ENCODE measurements around the gene PEAK3. TPM values are rescaled to one million over a fixed set of nuclear protein-coding genes. Genes with fewer than 3 reads are reported as not detected.

PEAK3 gene
- total RNA-seq, 4 donors from 2014 or later, result 0.27 to 1.6 (median 0.59) TPM

GRCh38 chr19:2274931-2275535 is 6.9 kb downstream of the PEAK3 start:
- Histone ChIP-seq H3K27ac (peak overlapping the region in 1 of 3 donors; percentile 23), H3K27me3 (no peaks in the 10 kb centered on the region), H3K4me3 (replicated peaks in 1 of 3) (no peak overlapping the region), H3K9me3 (no peaks in the 10 kb centered on the region), H3K36me3 (peaks cover 13 to 20% of the 10 kb centered on the region in 2 donors), H3K4me1 (peaks cover 11 to 41% of the 10 kb centered on the region in 2 donors)
- intact Hi-C loops (cut with DNase I), result loop anchor here (5.0 kb wide), 1 partner anchor 113 kb away; the partner anchor contains the start of gene DOT1L
- no peak for TF ChIP-seq POLR2A (IDR thresholded peaks at IDR 0.05)
- TF ChIP-seq CTCF (IDR thresholded peaks at IDR 0.05), result peak in 4 of 6 experiments; percentile 42 to 55 (median 46)
- DNase-seq, result peak; percentile 65 to 69
- WGBS, 2 donors, result 58 to 61% methylated on average over 12 to 15 of the region's 16 CpGs

- Histone ChIP-seq H3K27ac (peak overlapping the region in 2 of 3 donors; percentile 16 to 70), H3K36me3 (peaks cover 13 to 24% of the 10 kb centered on the region in 2 donors), H3K27me3 (no peaks in the 10 kb centered on the region), H3K4me3 (replicated peaks in 1 of 3) (no peak overlapping the region), H3K4me1 (peaks cover 11 to 41% of the 10 kb centered on the region in 2 donors), H3K9me3 (no peaks in the 10 kb centered on the region)
- WGBS, 2 donors, result 87 to 90% methylated on average over 9 of the region's 9 CpGs
- TF ChIP-seq POLR2A (IDR thresholded peaks at IDR 0.05), result no peak
- intact Hi-C loops (cut with DNase I), result loop anchor here (5.0 kb wide), 1 partner anchor 112 kb away; the partner anchor contains the start of gene DOT1L
- no peak for DNase-seq
These were observed 7.7 kb downstream of the PEAK3 start for GRCh38 chr19:2274185-2274711.

- H3K4me1 ChIP-seq, result peaks cover 12 to 41% of the 10 kb centered on the region in 2 donors
- peak overlapping the region; percentile 16 to 70 (median 60) for H3K27ac ChIP-seq
- peak; percentile 64 to 69 for DNase-seq
- H3K36me3 ChIP-seq, result peaks cover 13 to 24% of the 10 kb centered on the region in 2 donors
- intact Hi-C loops (cut with DNase I), result loop anchor here (5.0 kb wide), 1 partner anchor 111 kb away; the partner anchor contains the start of gene DOT1L
- WGBS, 2 donors, result 14 to 20% methylated on average over 14 to 40 of the region's 45 CpGs
- no peak overlapping the region for H3K4me3 ChIP-seq (replicated peaks in 1 of 3)
- TF ChIP-seq CTCF (IDR thresholded peaks at IDR 0.05) (peak; percentile 76 to 99 (median 92)), POLR2A (IDR thresholded peaks at IDR 0.05) (no peak)
- H3K9me3 ChIP-seq, result no peaks in the 10 kb centered on the region
- H3K27me3 ChIP-seq, result no peaks in the 10 kb centered on the region
These were observed 8.4 kb downstream of the PEAK3 start for GRCh38 chr19:2273356-2274184.

GRCh38 chr19:2271234-2272103 is 10.5 kb downstream of the PEAK3 start:
- TF ChIP-seq CTCF (IDR thresholded peaks at IDR 0.05), result no peak
- no peak for TF ChIP-seq POLR2A (IDR thresholded peaks at IDR 0.05)

More at GRCh38 chr19:2271234-2272103, 10.5 kb downstream of the PEAK3 start:
- WGBS, 2 donors, result 36 to 48% methylated on average over 29 to 35 of the region's 43 CpGs
- peak overlapping the region; percentile 75 to 100 (median 99) for H3K4me3 ChIP-seq (replicated peaks in 1 of 3)
- DNase-seq, result no peak
- intact Hi-C loops (cut with DNase I), result loop anchor here (2.0 to 5.0 kb wide), 2 partner anchors 35 to 109 kb away; partner anchors contain the start of genes DOT1L, PLEKHJ1 and SF3A2
- H3K9me3 ChIP-seq, result no peaks in the 10 kb centered on the region
- no peaks in the 10 kb centered on the region for H3K27me3 ChIP-seq
- peaks cover 20 to 56% of the 10 kb centered on the region in 2 donors for H3K4me1 ChIP-seq
- H3K36me3 ChIP-seq, result peaks cover 13 to 24% of the 10 kb centered on the region in 2 donors
- peak overlapping the region; percentile 98 to 100 (median 99) for H3K27ac ChIP-seq

All from thyroid gland (tissue), 4 donors.